Bronchial epithelial cell (primary cell): ENCODE data around the gene SPRY1. TPM values are rescaled to one million over a fixed set of nuclear protein-coding genes. Genes with fewer than 3 reads are reported as not detected.
A peak's percentile ranks its signal among the peaks of the same experiment; 100 is the strongest.

ENCODE experiments used
- DNase-seq: peaks from one replicate; pipeline ENCODE4 v3.0.0-alpha.2; 2010; ENCODE audit warnings: low read depth
- FAIRE-seq: peaks from 2 replicates; lab custom pipeline; 2011; peaks lifted over from hg19 to GRCh38; lab: Jason Lieb, UNC
- H3K27me3 ChIP-seq: 2 replicates; pipeline ENCODE4 v1.5.1; 2011; ENCODE audit warnings: low read length; ENCODE audit not compliant: control insufficient read depth, insufficient read depth
- H3K36me3 ChIP-seq: 2 replicates; pipeline ENCODE4 v1.5.1; 2011; ENCODE audit warnings: low read length; ENCODE audit not compliant: control insufficient read depth, insufficient read depth
- H3K4me3 ChIP-seq: 2 replicates; pipeline ENCODE4 v1.5.1; 2011; ENCODE audit warnings: mild to moderate bottlenecking, low read depth, low read length, control low read depth
- CTCF ChIP-seq: IDR thresholded peaks from 2 replicates; pipeline ENCODE4 v1.5.1; 2011; ENCODE audit warnings: mild to moderate bottlenecking, moderate library complexity, low read length, control low read depth, inconsistent platforms; ENCODE audit not compliant: insufficient read depth, severe bottlenecking
- total RNA-seq: library from RNA; depleted of rRNA; stranded (reverse); fragments of >200 nt; gene quantifications from 2 replicates; pipeline ENCODE4 v1.2.1, GENCODE V29; 2014

SPRY1 gene
- total RNA-seq, 1 donor from 2014 or later: 3.2 TPM

DNA sequence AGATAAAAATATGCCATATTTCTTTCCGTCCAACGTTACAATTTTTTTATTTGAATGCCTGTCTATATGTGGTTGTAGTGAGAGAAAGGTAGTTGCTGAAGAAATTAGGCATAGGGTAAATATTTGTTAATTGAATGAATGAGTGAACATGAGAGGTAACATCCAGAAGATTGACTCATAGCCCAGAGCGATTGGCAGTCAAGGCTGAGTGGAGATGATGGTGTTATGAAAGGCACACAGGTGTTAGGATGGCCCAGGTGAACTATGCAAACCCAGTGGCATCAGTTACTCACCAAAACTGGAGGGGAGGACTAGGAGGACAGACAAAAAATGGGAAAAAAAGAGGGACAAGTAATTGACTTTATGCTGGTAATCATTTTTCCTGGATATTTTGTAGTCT is 31.7 kb upstream of the SPRY1 start:
- DNase-seq: peak; percentile 78
- no peak for TF ChIP-seq CTCF
- no peaks in the 10 kb centered on the region for H3K27me3 ChIP-seq
- no peak overlapping the region for H3K4me3 ChIP-seq
- no peaks in the 10 kb centered on the region for H3K36me3 ChIP-seq
- FAIRE-seq: no peak

DNA sequence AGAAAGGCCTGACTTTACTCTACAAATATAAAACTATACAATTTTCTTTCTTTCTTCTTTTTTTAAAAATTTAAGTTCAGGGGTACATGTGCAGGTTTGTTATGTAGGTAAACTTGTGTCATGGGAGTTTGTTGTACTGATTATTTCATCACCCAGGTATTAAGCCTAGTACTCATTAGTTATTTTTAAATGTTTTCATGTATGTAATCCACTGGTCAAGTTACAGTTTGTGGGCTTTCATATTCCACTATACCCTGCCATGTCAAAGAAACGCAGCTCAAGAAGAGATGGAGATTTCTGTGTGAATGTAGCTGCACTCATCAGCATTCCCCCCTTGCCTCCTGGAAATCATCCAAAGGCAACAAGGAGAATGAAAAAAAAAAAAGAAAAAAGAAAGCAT is 31.2 kb upstream of the SPRY1 start:
- DNase-seq (no peak), FAIRE-seq (no peak)

DNA sequence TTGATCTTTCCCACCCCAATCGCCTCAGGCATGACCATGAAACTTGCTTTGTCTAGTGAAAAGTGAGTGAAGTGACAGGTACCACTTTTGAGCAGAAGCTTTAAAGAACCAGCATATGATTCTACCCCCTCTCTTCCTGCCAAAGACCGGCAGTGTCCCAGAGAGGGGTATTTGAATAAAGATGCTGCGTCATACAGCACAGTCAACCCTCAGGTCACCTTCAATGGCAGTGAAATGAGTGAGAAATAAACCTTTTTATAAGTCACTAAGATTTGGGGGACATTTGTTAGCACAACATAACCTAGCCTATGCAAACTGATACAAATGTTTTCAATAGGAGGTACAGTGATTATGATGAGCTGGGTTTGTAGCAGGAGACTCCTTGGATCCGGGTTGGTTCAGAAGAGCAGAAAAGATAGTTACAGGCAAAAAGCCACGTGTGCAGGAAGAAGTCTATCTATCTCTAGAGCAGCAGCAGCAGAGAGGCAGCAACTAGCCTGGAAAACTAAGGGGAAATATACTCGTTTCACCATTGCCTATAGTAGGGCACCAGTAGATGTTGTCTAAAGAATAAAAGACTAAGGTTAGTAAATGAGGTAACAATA is 30.3 kb upstream of the SPRY1 start:
- H3K27me3 ChIP-seq: no peaks in the 10 kb centered on the region
- no peak for TF ChIP-seq CTCF
- H3K36me3 ChIP-seq: no peaks in the 10 kb centered on the region
- no peak overlapping the region for H3K4me3 ChIP-seq
- DNase-seq (no peak), FAIRE-seq (no peak)

More for the DNA sequence above, 31.2 kb upstream of the SPRY1 start:
- TF ChIP-seq CTCF: no peak
- Histone ChIP-seq H3K36me3 (no peaks in the 10 kb centered on the region), H3K4me3 (no peak overlapping the region), H3K27me3 (no peaks in the 10 kb centered on the region)

DNA sequence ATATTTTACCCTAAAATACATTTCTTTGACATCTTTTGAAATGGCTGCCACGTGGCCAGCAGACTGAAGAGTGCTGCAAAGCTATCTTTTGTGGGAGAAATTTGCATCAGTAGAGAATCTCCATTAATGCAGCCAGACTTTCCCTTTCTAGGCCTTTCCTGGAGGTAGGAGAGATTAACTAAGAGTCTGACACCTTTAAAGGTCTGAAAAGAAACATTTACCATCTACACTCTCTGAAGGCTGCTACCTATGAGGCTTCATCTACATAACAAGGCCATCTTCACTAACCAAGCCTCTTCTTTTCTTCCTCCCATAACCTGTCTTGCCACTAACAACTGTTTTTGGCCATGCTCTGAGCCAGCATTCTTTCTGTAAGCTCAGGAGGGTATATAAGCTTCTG is 17.8 kb upstream of the SPRY1 start:
- H3K36me3 ChIP-seq: no peaks in the 10 kb centered on the region
- H3K4me3 ChIP-seq: no peak overlapping the region
- no peak for DNase-seq
- FAIRE-seq: no peak
- no peaks in the 10 kb centered on the region for H3K27me3 ChIP-seq
- TF ChIP-seq CTCF: no peak

DNA sequence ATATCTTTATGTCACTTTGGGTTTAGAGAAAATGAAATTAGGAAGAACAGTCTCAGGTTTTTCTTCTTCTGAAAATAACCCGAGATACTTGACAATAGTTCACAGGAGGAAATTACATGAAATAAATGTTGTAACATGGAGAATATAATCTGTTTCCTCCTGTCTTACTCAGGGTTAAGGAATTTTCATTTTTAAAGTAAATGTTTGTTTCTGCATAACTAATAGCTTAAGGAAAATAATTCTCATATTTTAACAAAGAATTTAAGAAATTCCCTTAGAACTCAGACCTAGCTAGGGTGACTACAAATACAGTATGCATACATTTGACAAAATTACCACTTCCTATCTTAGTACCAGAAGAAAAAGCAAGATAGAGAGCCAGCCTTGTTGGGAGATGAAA is 17.2 kb upstream of the SPRY1 start:
- no peak overlapping the region for H3K4me3 ChIP-seq
- FAIRE-seq (no peak), DNase-seq (no peak)
- no peak for TF ChIP-seq CTCF
- H3K36me3 ChIP-seq: no peaks in the 10 kb centered on the region
- no peaks in the 10 kb centered on the region for H3K27me3 ChIP-seq
